GM21360 (cell line): ENCODE data around the gene WDR46.
A peak's percentile ranks its signal among the peaks of the same experiment; 100 is the strongest.

Experiments
- ATAC-seq: cut with Tn5 transposase; IDR thresholded peaks from one replicate; pipeline ENCODE4 v1.9.1; 2021; ENCODE audit warnings: mild to moderate bottlenecking, moderate library complexity; ENCODE audit not compliant: unreplicated experiment

WDR46 gene

GRCh38 chr6:33288921-33289783 lies at the start of gene WDR46, which contains the start of gene PFDN6:
Gene WDR46, minus strand, starts transcription at chr6:33289239. Its CDS starts 69 bp downstream, at chr6:33289170.
Gene PFDN6, plus strand, starts transcription at chr6:33289601. Its CDS starts 256 bp downstream, at chr6:33289857.
- peak; percentile 69 for ATAC-seq

DNA sequence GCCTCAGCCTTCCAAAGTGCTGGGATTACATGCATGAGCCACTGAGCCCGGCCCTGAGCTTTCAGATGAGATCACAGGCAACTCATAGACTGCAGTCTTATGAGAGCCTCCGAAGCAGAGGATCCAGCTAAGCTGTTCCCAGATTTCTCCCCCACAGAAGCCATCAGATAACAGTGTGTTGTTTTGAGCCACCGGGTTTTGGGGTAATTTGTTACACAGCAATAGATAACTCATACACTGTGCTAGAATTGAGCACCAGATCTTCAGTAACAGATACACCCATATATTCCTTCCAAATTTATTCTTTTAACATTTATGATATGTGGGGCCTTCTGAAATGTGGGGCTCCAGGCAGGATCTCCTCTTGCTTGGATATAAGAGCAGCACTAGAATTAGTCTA lies 47.5 kb upstream of the WDR46 start:
- no peak for ATAC-seq

DNA sequence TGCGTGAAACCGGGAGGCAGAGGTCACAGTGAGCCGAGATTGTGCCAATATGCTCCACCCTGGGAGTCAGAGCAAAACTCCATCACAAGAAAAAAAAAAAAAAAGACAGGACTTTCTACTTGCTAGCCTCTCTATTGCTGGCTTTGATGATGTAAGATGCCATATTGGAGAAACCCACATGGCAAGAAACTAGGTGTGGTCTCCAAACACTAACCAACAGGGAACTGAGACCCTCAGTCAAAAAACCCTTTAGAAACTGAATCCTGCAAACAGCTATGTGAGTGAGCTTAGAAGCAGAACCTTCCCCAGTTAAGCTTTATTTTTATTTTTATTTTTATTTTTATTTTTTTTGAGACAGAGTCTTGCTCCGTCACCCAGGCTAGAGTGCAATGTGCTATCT lies 46.9 kb upstream of the WDR46 start:
- no peak for ATAC-seq

DNA sequence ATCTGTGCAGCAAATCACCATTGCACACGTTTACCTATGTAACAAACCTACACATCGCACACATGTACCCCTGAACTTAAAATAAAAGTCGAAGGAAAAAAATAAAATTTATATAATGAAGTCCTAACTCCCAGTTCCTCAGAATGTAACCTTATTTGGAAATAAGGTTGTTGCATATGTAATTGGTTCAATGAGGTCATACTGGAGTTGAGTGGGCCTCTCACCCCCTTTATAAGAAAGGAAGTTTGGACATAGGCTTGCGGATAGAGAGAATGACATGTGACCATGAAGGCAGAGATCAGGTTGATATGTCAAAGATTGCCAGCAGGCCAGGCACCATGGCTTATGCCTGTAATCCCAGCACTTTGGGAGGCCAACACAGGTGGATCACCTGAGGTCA lies 44.6 kb upstream of the WDR46 start:
- no peak for ATAC-seq

- no peak for ATAC-seq
Measured at GRCh38 chr6:33330736-33331135, 41.7 kb upstream of the WDR46 start.

DNA sequence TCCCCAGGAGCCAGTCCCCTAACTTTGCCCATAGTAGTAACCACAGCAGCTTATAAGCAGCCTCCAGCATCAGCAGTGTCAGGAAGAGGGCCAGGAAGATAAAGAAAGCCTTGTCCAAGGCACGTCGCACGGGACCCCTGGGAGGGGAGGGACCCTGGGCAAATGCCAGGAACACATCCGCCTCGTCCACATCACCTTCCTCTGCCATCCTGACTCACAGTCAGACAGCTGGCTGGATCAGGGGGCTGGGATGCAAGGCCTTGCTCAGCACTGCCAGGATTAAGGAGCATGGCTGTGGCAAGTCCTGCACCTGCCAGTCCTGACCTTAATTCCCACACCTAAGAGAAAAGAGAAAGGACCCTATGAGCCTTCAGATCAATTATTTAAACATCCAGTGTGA lies 40.0 kb upstream of the WDR46 start:
- ATAC-seq, result no peak

GRCh38 chr6:33324125-33324524 lies 35.1 kb upstream of the WDR46 start:
- no peak for ATAC-seq

DNA sequence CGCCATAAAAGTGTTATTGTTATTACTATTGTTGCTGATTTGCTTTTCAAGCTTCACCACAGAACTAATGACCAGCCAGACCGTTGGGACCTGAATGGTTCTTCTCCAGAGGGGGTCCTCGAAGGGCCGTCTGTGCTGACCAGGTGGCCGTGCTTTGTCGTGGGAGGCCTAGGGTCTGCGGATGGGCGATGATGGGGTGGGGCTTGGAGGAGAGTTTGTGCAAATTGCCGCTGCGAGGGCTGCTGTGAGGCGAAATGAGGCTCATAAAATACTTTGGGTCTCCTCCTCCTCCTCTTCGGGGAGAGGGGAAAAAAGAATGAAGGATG lies 34.5 kb upstream of the WDR46 start:
- peak; percentile 14 for ATAC-seq

DNA sequence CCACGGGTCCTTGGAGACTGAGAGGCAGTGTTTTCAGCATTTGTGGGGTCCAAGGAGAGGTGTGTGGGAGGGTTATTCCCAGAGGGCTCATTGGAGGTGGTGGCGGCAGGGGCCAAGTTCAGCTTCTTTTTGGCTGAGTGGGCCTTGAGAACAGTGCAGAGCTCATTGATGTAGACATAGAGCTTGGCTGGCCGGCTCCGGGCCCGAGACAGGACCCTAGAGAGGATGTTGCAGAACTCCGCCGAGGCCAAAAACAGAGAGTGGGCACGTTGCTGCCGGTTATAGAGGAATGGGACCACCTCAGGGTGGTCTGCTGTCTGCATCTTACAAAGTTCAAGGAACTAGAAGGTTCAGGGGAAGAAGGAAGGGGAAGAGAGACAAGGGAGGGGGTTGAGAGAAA lies 32.2 kb upstream of the WDR46 start:
- no peak for ATAC-seq

DNA sequence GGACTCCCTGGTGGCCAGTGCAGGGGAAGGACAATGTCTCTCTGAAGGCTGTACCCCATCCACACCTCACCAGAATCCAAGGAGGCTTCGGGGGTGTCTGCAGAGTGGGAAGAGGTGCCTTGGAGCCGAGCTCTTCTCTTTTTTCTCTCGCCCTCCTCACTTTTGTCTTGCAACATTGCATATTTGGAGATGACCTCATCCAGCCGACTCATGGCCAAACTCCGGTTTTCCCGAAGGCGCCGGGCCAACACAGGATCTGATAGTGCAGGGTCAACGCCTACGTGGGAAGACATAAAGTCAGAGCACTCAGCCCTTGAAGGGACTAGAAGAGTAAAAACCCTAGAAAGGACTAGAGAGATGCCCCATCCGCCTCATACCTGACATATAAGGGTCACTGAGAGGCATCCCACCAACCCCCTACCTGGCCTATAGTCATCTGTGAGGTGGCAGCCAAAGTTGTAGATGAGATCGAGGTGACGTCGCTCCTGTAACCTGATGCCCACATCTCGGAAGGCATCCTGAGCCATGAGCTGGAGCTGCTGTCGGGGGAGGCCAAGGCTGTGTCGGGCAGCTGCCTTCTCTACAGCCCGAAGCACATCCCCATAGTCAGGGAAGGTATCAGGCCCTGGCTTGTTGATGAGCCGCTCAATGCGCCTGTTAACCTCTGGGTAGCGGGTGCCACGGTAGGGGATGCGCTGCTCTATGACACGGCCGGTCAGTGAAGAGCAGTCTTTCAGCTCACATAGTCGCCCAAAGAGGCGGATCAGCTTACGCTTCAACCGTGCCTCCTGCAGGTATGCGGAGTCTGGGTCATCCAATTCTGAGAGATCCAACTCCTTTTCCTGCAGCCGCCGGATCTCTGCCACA lies 31.5 kb upstream of the WDR46 start:
- no peak for ATAC-seq

DNA sequence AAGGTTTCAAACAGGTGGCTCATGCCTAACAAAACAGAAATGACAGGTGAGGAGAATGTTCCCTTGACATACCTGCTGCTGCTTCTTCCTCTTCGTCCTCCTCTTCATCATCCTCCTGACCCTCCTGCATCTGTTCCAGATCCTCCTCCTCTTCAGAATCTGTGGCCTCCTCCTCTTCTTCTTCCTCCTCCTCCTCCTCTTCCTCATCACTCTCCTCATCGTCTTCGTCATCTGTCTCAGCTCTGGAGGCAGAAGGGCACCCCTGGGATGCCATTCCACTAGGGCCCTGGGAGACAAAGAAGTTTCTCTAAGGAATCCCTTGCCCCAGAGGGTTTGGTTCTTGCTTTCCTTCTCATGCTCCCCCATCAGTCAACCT lies 30.9 kb upstream of the WDR46 start:
- ATAC-seq, result no peak

- no peak for ATAC-seq
Measured at GRCh38 chr6:33318426-33319073, 29.5 kb upstream of the WDR46 start.

- peak; percentile 41 for ATAC-seq
Measured at GRCh38 chr6:33317669-33318425, 28.8 kb upstream of the WDR46 start, which contains the start of gene ZBTB22. Gene ZBTB22, minus strand, starts transcription at chr6:33317744. Its CDS starts 828 bp downstream, at chr6:33316916.

GRCh38 chr6:33317419-33317668 lies 28.3 kb upstream of the WDR46 start:
- ATAC-seq, result no peak

GRCh38 chr6:33316603-33317418 lies 27.8 kb upstream of the WDR46 start:
- no peak for ATAC-seq

- ATAC-seq, result no peak
Measured at GRCh38 chr6:33315793-33316602, 27.0 kb upstream of the WDR46 start.

DNA sequence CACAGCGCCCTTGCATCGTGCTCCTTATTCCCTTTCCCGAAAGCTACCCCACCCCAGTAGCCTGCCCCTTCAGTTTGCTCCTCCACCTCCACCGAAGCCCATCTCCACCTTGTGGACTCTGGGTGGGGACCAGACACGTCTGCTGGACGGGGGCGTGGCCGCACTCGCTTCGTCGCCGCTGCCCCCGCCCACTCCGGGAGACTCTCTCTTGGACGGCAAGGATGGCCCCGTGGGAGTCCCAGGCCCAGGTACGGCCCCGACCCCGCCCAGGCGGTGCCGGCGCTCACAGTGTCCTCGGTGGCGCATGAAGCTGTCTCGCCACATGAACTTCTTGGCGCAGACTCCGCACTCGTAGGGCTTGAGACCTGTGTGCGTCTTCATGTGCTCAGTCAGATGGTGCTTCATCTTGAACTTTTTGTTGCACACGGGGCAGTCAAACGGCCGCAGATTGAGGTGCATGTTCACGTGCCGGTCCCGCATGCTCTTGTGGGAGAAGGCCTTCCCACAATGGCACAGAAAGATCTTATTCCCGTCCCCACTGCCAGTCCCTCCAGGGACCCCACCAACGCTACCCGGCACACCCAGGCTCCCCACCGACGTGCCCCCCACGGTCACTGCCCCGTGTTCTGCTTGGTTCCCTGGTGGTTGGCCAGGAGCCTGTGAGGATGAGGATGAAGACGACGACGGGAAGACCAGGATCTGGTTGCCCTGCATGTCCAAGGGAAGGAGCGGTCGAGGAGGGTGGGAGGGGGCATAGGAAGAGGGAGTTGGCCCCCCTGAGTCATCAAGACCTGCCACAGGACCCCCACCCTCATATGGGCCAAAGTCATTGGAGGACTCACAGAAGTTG lies 26.1 kb upstream of the WDR46 start:
- ATAC-seq, result no peak

DNA sequence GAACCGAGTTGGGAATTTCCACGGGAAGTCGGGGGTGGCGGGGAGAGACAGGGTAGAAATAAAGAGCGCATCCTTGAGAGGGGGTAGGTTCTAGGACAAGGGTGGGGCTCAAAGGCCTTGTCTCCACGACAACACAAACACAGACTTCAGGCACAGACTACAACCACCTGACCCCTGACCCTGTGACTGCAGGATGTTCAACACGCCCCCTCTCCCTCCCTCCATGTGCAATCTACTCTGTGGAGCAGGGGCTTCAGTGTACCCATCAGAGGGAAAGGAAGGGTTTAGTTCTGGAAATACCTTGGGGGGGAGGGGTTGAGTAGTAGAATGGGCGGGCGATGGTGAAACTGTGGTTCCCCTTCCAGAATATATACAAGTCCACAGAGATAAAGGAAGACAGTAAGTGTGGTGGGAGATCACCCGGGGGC lies 25.5 kb upstream of the WDR46 start:
- ATAC-seq, result no peak
